GM12878 (cell line): ENCODE results near the gene CRACDL. TPM values are rescaled to one million over a fixed set of nuclear protein-coding genes. Genes with fewer than 3 reads are reported as not detected.

Experiments
- ATAC-seq: fragments of 200-7000 bp; cut with Tn5 transposase; 3 replicates; pipeline ENCODE4 v1.9.1; 2020; ENCODE audit warnings: mild to moderate bottlenecking, moderate library complexity
- BruUV-seq: library from RNA; stranded (reverse); fragments of 400-500 nt; replicated peaks from 2 replicates; lab custom pipeline; 2021; lab: Mats Ljungman, UMichigan
- CTCF ChIA-PET: fragments of 300-600 bp; sonication (Branson Sonifier 250); formaldehyde crosslinking; extraction: SDS; loops from one replicate; lab custom pipeline; 2021; ENCODE audit warnings: inconsistent platforms; lab: Yijun Ruan, JAX
- POLR2A ChIA-PET: fragments of 350-600 bp; formaldehyde crosslinking; extraction: SDS; loops from one replicate; lab custom pipeline; 2021; ENCODE audit warnings: inconsistent platforms; lab: Charles Lee
- RAD21 ChIA-PET: fragments of 300-600 bp; sonication (Branson Sonifier 250); formaldehyde crosslinking; loops from one replicate; lab custom pipeline; 2023; ENCODE audit warnings: antibody characterized with exemption; ENCODE audit not compliant: unreplicated experiment; lab: Charles Lee
- SMC1A ChIA-PET: fragments of 300-600 bp; sonication (Branson Sonifier 250); formaldehyde crosslinking; loops from one replicate; lab custom pipeline; 2023; ENCODE audit not compliant: unreplicated experiment, uncharacterized antibody; lab: Charles Lee
- DNase-seq: peaks from one replicate; pipeline ENCODE4 v3.0.0-alpha.2; 2011; ENCODE audit warnings: low read depth, low spot score
- FAIRE-seq: peaks from 3 replicates; lab custom pipeline; 2011; peaks lifted over from hg19 to GRCh38; lab: Jason Lieb, UNC
- H2AFZ ChIP-seq: 2 replicates; pipeline ENCODE4 v1.6.0; 2011; ENCODE audit warnings: low read depth, low read length, control low read depth; ENCODE audit not compliant: control insufficient read depth
- H3K27ac ChIP-seq: 2 replicates; pipeline ENCODE4 v1.5.1; 2011; ENCODE audit warnings: control low read depth; ENCODE audit not compliant: control insufficient read depth, insufficient read depth
- H3K27me3 ChIP-seq, 2 experiments: replicated peaks in 1 of 2; 2 replicates each; pipeline versions ENCODE4 v1.6.0 to v1.6.1; 2011; ENCODE audit warnings: low read length in 1 of 2; ENCODE audit not compliant: control insufficient read depth in 2 of 2, insufficient read depth in 2 of 2
- H3K36me3 ChIP-seq, 2 experiments: 2 replicates each; pipeline ENCODE4 v1.5.1; 2011; ENCODE audit warnings: low read length in 1 of 2; ENCODE audit not compliant: control insufficient read depth in 2 of 2, insufficient read depth in 2 of 2
- H3K4me1 ChIP-seq: 2 replicates; pipeline ENCODE4 v1.6.1; 2011; ENCODE audit warnings: mild to moderate bottlenecking, low read length, moderate library complexity, mixed read lengths; ENCODE audit not compliant: control insufficient read depth, insufficient read depth
- H3K4me2 ChIP-seq: 2 replicates; pipeline ENCODE4 v1.6.0; 2011; ENCODE audit warnings: control low read depth; ENCODE audit not compliant: control insufficient read depth, insufficient read depth
- H3K4me3 ChIP-seq: fragments of 200-600 bp; sonication (generic); 2 replicates; pipeline ENCODE4 v1.5.1; 2016
- H3K79me2 ChIP-seq: 2 replicates; pipeline ENCODE4 v1.6.0; 2011; ENCODE audit warnings: low read length; ENCODE audit not compliant: control insufficient read depth, insufficient read depth
- H3K9ac ChIP-seq: 2 replicates; pipeline ENCODE4 v1.8.0; 2011; ENCODE audit warnings: low read length, control low read depth, mixed read lengths; ENCODE audit not compliant: control insufficient read depth, insufficient read depth
- H3K9me3 ChIP-seq: replicated peaks from 3 replicates; pipeline ENCODE4 v1.5.1; 2011; ENCODE audit warnings: mild to moderate bottlenecking, low read length; ENCODE audit not compliant: control insufficient read depth, insufficient read depth
- H4K20me1 ChIP-seq: 2 replicates; pipeline ENCODE4 v1.6.0; 2011; ENCODE audit not compliant: control insufficient read depth, insufficient read depth
- BHLHE40 ChIP-seq, 2 experiments: fragments of 450-650 bp in 1 of 2; IDR thresholded peaks; 2 replicates each; pipeline ENCODE4 v1.6.1; 2011 to 2017; ENCODE audit warnings: low read depth in 2 of 2, borderline replicate concordance in 1 of 2, improper control_type of control experiment in 1 of 2, low read length in 1 of 2, mild to moderate bottlenecking in 1 of 2
- FOS ChIP-seq: IDR thresholded peaks from 3 replicates; pipeline ENCODE4 v1.6.1; 2011; ENCODE audit warnings: borderline replicate concordance; ENCODE audit not compliant: insufficient read length; ENCODE audit errors: extremely low read depth
- KAT2A ChIP-seq: conservative IDR thresholded peaks from 2 replicates; pipeline ENCODE4 v1.6.1; 2011; ENCODE audit warnings: low read depth, low read length; ENCODE audit not compliant: control insufficient read depth
- NFYA ChIP-seq: IDR thresholded peaks from 2 replicates; pipeline ENCODE4 v1.6.1; 2011; ENCODE audit warnings: low read depth, mild to moderate bottlenecking, low read length, improper control_type of control experiment, borderline replicate concordance
- RELB ChIP-seq: fragments of 450-650 bp; IDR thresholded peaks from 2 replicates; pipeline ENCODE4 v1.6.1; 2017; ENCODE audit warnings: low read depth, mild to moderate bottlenecking, moderate library complexity
- SMAD1 ChIP-seq: fragments of 450-650 bp; IDR thresholded peaks from 2 replicates; pipeline ENCODE4 v1.6.1; 2018; ENCODE audit warnings: mild to moderate bottlenecking, low read depth; ENCODE audit not compliant: partially characterized antibody
- TBL1XR1 ChIP-seq: IDR thresholded peaks from 2 replicates; pipeline ENCODE4 v1.6.1; 2012; ENCODE audit warnings: low read depth, low read length, improper control_type of control experiment
- WGBS: methylation state at CpG from one replicate; pipeline ENCODE4 v1.1.6; 2016; ENCODE audit warnings: low lambda C conversion rate; ENCODE audit not compliant: insufficient replicate concordance, insufficient coverage; ENCODE audit errors: missing lambda C conversion rate; 5-methylcytosine and 5-hydroxymethylcytosine counted together
- in situ Hi-C: fragments of 300-500 bp; cut with MboI; formaldehyde crosslinking; loops from 9 replicates; pipeline ENCODE4 v1.14.3; 2018; ENCODE audit warnings: mixed read lengths
- intact Hi-C: fragments of 100-400 bp; cut with micrococcal nuclease; formaldehyde crosslinking; loops from one replicate; pipeline ENCODE4 v1.14.2; 2022; ENCODE audit not compliant: unreplicated experiment
- polyA plus RNA-seq, 11 experiments: library from polyadenylated mRNA; depleted of rRNA in 4 of 11; unstranded in 6 of 11; stranded (reverse) in 5 of 11; fragments of >200 nt; fragmentation: Nextera tagmentation in 4 of 11; fragmentation: Illumina TruSeq in 1 of 11; extraction: Ambion mirVana in 4 of 11; extraction: Trizol in 1 of 11; gene quantifications; 1 replicate in 1 of 11; 2 replicates in 10 of 11; pipeline versions ENCODE4 v1.2.1 to v1.2.3, GENCODE V29; 2011 to 2016; ENCODE audit warnings: inconsistent platforms in 2 of 11, missing spikeins in 2 of 11, low read depth in 1 of 11
- total RNA-seq, 4 experiments: library from RNA; depleted of rRNA in 3 of 4; stranded (reverse); fragments of >200 nt in 3 of 4; fragmentation: Illumina TruSeq in 1 of 4; extraction: Trizol in 1 of 4; gene quantifications; 2 replicates each; pipeline versions ENCODE4 v1.2.1 to v1.2.3, GENCODE V29; 2013 to 2021
- TF ChIP-seq, protein P1 (sequence below): fragments of 450-650 bp; IDR thresholded peaks from 2 replicates; pipeline ENCODE4 v1.6.1; 2017; ENCODE audit warnings: mild to moderate bottlenecking, moderate library complexity
- TF ChIP-seq, protein P2 (sequence below): fragments of 450-650 bp; IDR thresholded peaks from 2 replicates; pipeline ENCODE4 v1.6.1; 2017; ENCODE audit warnings: mild to moderate bottlenecking

CRACDL gene
- total and polyA plus RNA-seq, 10 of the 15 experiments (the other 5 are each of a cell fraction or from before 2014, with no cell fraction given) = 0.03 to 0.72 (median 0.14) TPM

DNA sequence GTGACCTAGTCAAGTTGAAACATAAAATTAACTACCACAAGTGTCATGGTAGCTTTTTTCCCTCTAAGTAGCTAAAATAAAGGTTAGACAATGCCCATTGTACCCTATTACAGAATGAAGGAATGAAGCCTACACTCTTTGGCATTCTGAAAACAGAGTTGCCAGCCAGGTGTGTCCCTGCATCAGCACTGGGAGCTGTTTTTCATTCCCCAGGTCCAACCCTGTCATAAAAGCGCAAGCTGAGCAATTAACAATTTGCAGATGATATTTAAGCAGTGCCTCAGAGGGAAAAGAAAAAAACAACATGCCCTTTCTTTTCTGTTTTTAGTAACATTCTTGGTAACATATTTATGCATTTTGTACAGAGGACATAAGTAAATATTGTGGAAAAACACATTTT lies 158.3 kb downstream of the CRACDL start:
- Histone ChIP-seq H3K27ac (no peak overlapping the region), H3K4me3 (no peak overlapping the region), H4K20me1 (no peaks in the 10 kb centered on the region), H3K4me1 (no peaks in the 10 kb centered on the region), H3K27me3 (no peaks in the 10 kb centered on the region), H3K4me2 (no peak overlapping the region), H3K36me3 (no peaks in the 10 kb centered on the region), H3K9ac (no peak overlapping the region), H3K9me3 (peaks cover 3% of the 10 kb centered on the region; the same call in 1 of the 3 replicates), H3K79me2 (no peaks in the 10 kb centered on the region), H2AFZ (no peak overlapping the region)
- DNase-seq (no peak), ATAC-seq (no peak), FAIRE-seq (no peak)
- in situ Hi-C loops (no loop called here), intact Hi-C loops (no loop called here)
- CTCF ChIA-PET = interaction anchor here (0.7 to 0.9 kb wide), 2 partner anchors 11 to 29 kb away, joined by 3 to 4 read pairs; no protein-coding TSS in a partner anchor
- BruUV-seq = no TSS peak
- SMC1A ChIA-PET = interaction anchor here (1.1 to 1.2 kb wide), 2 partner anchors 10 to 20 kb away, joined by 3 to 4 read pairs; no protein-coding TSS in a partner anchor
- 84% methylated on average over 1 of the region's 1 CpG for WGBS
- POLR2A ChIA-PET = no interaction called here
- RAD21 ChIA-PET = no interaction called here
- TF ChIP-seq, protein P1, sequence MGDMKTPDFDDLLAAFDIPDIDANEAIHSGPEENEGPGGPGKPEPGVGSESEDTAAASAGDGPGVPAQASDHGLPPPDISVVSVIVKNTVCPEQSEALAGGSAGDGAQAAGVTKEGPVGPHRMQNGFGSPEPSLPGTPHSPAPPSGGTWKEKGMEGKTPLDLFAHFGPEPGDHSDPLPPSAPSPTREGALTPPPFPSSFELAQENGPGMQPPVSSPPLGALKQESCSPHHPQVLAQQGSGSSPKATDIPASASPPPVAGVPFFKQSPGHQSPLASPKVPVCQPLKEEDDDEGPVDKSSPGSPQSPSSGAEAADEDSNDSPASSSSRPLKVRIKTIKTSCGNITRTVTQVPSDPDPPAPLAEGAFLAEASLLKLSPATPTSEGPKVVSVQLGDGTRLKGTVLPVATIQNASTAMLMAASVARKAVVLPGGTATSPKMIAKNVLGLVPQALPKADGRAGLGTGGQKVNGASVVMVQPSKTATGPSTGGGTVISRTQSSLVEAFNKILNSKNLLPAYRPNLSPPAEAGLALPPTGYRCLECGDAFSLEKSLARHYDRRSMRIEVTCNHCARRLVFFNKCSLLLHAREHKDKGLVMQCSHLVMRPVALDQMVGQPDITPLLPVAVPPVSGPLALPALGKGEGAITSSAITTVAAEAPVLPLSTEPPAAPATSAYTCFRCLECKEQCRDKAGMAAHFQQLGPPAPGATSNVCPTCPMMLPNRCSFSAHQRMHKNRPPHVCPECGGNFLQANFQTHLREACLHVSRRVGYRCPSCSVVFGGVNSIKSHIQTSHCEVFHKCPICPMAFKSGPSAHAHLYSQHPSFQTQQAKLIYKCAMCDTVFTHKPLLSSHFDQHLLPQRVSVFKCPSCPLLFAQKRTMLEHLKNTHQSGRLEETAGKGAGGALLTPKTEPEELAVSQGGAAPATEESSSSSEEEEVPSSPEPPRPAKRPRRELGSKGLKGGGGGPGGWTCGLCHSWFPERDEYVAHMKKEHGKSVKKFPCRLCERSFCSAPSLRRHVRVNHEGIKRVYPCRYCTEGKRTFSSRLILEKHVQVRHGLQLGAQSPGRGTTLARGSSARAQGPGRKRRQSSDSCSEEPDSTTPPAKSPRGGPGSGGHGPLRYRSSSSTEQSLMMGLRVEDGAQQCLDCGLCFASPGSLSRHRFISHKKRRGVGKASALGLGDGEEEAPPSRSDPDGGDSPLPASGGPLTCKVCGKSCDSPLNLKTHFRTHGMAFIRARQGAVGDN = no peak
- TF ChIP-seq RELB (no peak), FOS (no peak), BHLHE40 (IDR thresholded peaks at IDR 0.05; ENCODE audit: borderline replicate concordance in 1 of 2, low read depth in 2 of 2, low read length in 1 of 2) (no peak), KAT2A (no peak), SMAD1 (no peak), NFYA (no peak), TBL1XR1 (no peak)
- TF ChIP-seq, protein P2, sequence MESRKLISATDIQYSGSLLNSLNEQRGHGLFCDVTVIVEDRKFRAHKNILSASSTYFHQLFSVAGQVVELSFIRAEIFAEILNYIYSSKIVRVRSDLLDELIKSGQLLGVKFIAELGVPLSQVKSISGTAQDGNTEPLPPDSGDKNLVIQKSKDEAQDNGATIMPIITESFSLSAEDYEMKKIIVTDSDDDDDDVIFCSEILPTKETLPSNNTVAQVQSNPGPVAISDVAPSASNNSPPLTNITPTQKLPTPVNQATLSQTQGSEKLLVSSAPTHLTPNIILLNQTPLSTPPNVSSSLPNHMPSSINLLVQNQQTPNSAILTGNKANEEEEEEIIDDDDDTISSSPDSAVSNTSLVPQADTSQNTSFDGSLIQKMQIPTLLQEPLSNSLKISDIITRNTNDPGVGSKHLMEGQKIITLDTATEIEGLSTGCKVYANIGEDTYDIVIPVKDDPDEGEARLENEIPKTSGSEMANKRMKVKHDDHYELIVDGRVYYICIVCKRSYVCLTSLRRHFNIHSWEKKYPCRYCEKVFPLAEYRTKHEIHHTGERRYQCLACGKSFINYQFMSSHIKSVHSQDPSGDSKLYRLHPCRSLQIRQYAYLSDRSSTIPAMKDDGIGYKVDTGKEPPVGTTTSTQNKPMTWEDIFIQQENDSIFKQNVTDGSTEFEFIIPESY = no peak
